ENCODE data around the gene FOXJ3. TPM values are rescaled to one million over a fixed set of nuclear protein-coding genes. Genes with fewer than 3 reads are reported as not detected.

Gene FOXJ3
- total and polyA plus RNA-seq, 2 of the 13 experiments (the other 11 are each of a cell fraction or from before 2014, with no cell fraction given): 16.6 to 48.5 TPM

DNA sequence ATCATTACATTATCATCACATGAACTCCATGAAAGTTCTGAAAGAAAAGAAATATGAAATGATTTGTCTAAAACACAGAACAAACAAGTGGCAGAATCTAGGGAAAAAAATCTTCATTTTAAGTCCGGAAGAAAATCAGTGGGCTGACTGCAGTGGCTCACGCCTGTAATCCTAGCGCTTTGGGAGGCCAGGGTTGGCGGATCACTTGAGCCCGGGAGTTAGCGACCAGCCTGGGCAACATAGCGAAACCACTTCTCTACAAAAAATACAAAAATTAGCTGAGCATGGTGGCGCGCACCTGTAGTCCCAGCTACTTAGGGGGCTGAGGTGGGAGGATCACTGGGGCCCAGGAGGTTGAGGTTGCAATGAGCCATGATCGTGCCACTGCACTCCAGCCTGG, 4.8 kb downstream of the FOXJ3 start:
- in situ Hi-C loops (cut with HindIII; ENCODE audit: extremely low pct_ligation_motif_present, low pct_unique_long_range_greater_than_20kb) (loop anchor here (25.0 kb wide), 1 partner anchor 407 kb away; the partner anchor contains the start of gene CLDN19), intact Hi-C loops (cut with micrococcal nuclease; ENCODE audit: unreplicated experiment) (loop anchor here (10.0 kb wide), 1 partner anchor 415 kb away; the partner anchor contains the start of gene CLDN19)
- Histone ChIP-seq H3K4me2 (ENCODE audit: low read depth, low read length) (no peak overlapping the region), H3K4me3 (replicated peaks in 1 of 3; ENCODE audit: insufficient read depth in 1 of 3, low read depth in 2 of 3, low read length in 3 of 3) (no peak overlapping the region), H2AFZ (ENCODE audit: low read length) (no peak overlapping the region), H3K4me1 (ENCODE audit: insufficient read depth, low read length) (peaks cover 62% of the 10 kb centered on the region), H3K27me3 (ENCODE audit: control insufficient read depth in 1 of 2, insufficient read depth in 2 of 2, low read length in 2 of 2) (no peaks in the 10 kb centered on the region; a peak in 1 of 5 replicates), H3K79me2 (ENCODE audit: insufficient read depth, low read length) (peaks cover 95% of the 10 kb centered on the region), H3K27ac (ENCODE audit: extremely low read length, insufficient read depth, low read length) (no peak overlapping the region), H4K20me1 (ENCODE audit: insufficient read depth, low read length) (peaks cover 64% of the 10 kb centered on the region), H3K36me3 (replicated peaks in 1 of 2; ENCODE audit: control insufficient read depth in 1 of 2, insufficient read depth in 2 of 2, low read length in 2 of 2) (no peaks in the 10 kb centered on the region), H3K9me3 (ENCODE audit: low read length) (no peaks in the 10 kb centered on the region), H3K9ac (ENCODE audit: insufficient read depth, low read depth, low read length) (no peak overlapping the region)
- 0 out of 2 replicates have a peak, but pooled peaks have one; percentile 22 for TF ChIP-seq ZBTB38 (CRISPR knock-in tag; IDR thresholded peaks at IDR 0.05)
- TF ChIP-seq EZH2 (conservative IDR thresholded peaks at IDR 0.05; ENCODE audit: low read depth, low read length): no peak
- TF ChIP-seq, protein P1, sequence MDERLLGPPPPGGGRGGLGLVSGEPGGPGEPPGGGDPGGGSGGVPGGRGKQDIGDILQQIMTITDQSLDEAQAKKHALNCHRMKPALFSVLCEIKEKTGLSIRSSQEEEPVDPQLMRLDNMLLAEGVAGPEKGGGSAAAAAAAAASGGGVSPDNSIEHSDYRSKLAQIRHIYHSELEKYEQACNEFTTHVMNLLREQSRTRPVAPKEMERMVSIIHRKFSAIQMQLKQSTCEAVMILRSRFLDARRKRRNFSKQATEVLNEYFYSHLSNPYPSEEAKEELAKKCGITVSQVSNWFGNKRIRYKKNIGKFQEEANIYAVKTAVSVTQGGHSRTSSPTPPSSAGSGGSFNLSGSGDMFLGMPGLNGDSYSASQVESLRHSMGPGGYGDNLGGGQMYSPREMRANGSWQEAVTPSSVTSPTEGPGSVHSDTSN (CRISPR knock-in tag; IDR thresholded peaks at IDR 0.05): no peak
- no peak for TF ChIP-seq ZSCAN31 (CRISPR knock-in tag; IDR thresholded peaks at IDR 0.05; ENCODE audit: low read depth)
- TF ChIP-seq, protein P2, sequence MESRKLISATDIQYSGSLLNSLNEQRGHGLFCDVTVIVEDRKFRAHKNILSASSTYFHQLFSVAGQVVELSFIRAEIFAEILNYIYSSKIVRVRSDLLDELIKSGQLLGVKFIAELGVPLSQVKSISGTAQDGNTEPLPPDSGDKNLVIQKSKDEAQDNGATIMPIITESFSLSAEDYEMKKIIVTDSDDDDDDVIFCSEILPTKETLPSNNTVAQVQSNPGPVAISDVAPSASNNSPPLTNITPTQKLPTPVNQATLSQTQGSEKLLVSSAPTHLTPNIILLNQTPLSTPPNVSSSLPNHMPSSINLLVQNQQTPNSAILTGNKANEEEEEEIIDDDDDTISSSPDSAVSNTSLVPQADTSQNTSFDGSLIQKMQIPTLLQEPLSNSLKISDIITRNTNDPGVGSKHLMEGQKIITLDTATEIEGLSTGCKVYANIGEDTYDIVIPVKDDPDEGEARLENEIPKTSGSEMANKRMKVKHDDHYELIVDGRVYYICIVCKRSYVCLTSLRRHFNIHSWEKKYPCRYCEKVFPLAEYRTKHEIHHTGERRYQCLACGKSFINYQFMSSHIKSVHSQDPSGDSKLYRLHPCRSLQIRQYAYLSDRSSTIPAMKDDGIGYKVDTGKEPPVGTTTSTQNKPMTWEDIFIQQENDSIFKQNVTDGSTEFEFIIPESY (CRISPR knock-in tag; IDR thresholded peaks at IDR 0.05): peak; percentile 93
- no peak for TF ChIP-seq ZNF160 (CRISPR knock-in tag; IDR thresholded peaks at IDR 0.05)
- no peak for TF ChIP-seq PHF5A (CRISPR knock-in tag; IDR thresholded peaks at IDR 0.05; ENCODE audit: low read depth, unreplicated experiment)
- TF ChIP-seq ONECUT2 (CRISPR knock-in tag; IDR thresholded peaks at IDR 0.05): no peak
- no peak for TF ChIP-seq ZNF781 (CRISPR knock-in tag; IDR thresholded peaks at IDR 0.05; ENCODE audit: borderline replicate concordance, not compliant biosample characterization)
- no TSS peak for BruUV-seq (replicated peaks)
- FAIRE-seq (no peak), DNase-seq (ENCODE audit: low spot score) (no peak), ATAC-seq (no peak)
- 96% methylated on average over 10 of the region's 10 CpGs for WGBS (ENCODE audit: low lambda C conversion rate)
- CTCF ChIA-PET (ENCODE audit: low intra/inter-chr PET ratio, low total read pairs): no interaction called here
- POLR2A ChIA-PET: no interaction called here
